Measurements from ENCODE around the gene HBS1L. TPM values are rescaled to one million over a fixed set of nuclear protein-coding genes. Genes with fewer than 3 reads are reported as not detected.

Gene HBS1L
- polyA plus RNA-seq, 1 of the 3 experiments (the other 2 are of a cell fraction): 19.0 TPM

- Histone ChIP-seq H3K4me2 (no peak overlapping the region), H3K36me3 (replicated peaks in 1 of 2; ENCODE audit: control insufficient read depth in 1 of 2, insufficient read depth in 2 of 2, low read length in 1 of 2) (no peaks in the 10 kb centered on the region), H2AFZ (ENCODE audit: low read depth) (no peak overlapping the region), H3K9ac (no peak overlapping the region), H3K9me3 (no peaks in the 10 kb centered on the region; the same call in 1 of the 2 replicates), H3K9me2 (no peaks in the 10 kb centered on the region), H3K79me2 (ENCODE audit: insufficient read depth) (no peaks in the 10 kb centered on the region), H3K4me1 (ENCODE audit: control insufficient read depth in 1 of 2, insufficient read depth in 2 of 2, low read depth in 1 of 2, low read length in 1 of 2) (no peaks in the 10 kb centered on the region), H3K4me3 (ENCODE audit: low read depth in 2 of 2, low read length in 1 of 2) (no peak overlapping the region), H4K20me1 (ENCODE audit: insufficient read depth) (no peaks in the 10 kb centered on the region), H3K27ac (ENCODE audit: low read depth in 2 of 2, low read length in 1 of 2) (no peak overlapping the region), H3K27me3 (ENCODE audit: insufficient read depth) (no peaks in the 10 kb centered on the region), H3F3A (replicated peaks; ENCODE audit: insufficient read depth) (peaks cover 5% of the 10 kb centered on the region)
- 85% methylated on average over 1 of the region's 1 CpG for WGBS (ENCODE audit: low lambda C conversion rate)
- DNase-seq: no peak
- TF ChIP-seq, protein P1, sequence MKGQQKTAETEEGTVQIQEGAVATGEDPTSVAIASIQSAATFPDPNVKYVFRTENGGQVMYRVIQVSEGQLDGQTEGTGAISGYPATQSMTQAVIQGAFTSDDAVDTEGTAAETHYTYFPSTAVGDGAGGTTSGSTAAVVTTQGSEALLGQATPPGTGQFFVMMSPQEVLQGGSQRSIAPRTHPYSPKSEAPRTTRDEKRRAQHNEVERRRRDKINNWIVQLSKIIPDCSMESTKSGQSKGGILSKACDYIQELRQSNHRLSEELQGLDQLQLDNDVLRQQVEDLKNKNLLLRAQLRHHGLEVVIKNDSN (IDR thresholded peaks at IDR 0.05; ENCODE audit: borderline replicate concordance, low read depth): no peak
- TF ChIP-seq RCOR1 (IDR thresholded peaks at IDR 0.05; ENCODE audit: low read length) (no peak), GABPA (IDR thresholded peaks at IDR 0.05; ENCODE audit: low read depth) (no peak)
- ChIA-PET CTCF (no interaction called here), POLR2A (no interaction called here)
Measured at GRCh38 chr6:135094403-135094821, 39.8 kb upstream of the HBS1L start.

GRCh38 chr6:135093578-135093977 lies 39.0 kb upstream of the HBS1L start:
- 61% methylated on average over 5 of the region's 5 CpGs for WGBS (ENCODE audit: low lambda C conversion rate)
- no peak overlapping the region for H3K27ac ChIP-seq (ENCODE audit: low read depth in 2 of 2, low read length in 1 of 2)
- H3K4me2 ChIP-seq: no peak overlapping the region
- ChIA-PET POLR2A (no interaction called here), CTCF (no interaction called here)
- no peaks in the 10 kb centered on the region for H4K20me1 ChIP-seq (ENCODE audit: insufficient read depth)
- H3K4me1 ChIP-seq (ENCODE audit: control insufficient read depth in 1 of 2, insufficient read depth in 2 of 2, low read depth in 1 of 2, low read length in 1 of 2): no peaks in the 10 kb centered on the region
- H3K9ac ChIP-seq: no peak overlapping the region
- peaks cover 5% of the 10 kb centered on the region for H3F3A ChIP-seq (replicated peaks; ENCODE audit: insufficient read depth)
- no peaks in the 10 kb centered on the region; the same call in 1 of the 2 replicates for H3K9me3 ChIP-seq
- H3K4me3 ChIP-seq (ENCODE audit: low read depth in 2 of 2, low read length in 1 of 2): no peak overlapping the region
- no peaks in the 10 kb centered on the region for H3K36me3 ChIP-seq (replicated peaks in 1 of 2; ENCODE audit: control insufficient read depth in 1 of 2, insufficient read depth in 2 of 2, low read length in 1 of 2)
- H2AFZ ChIP-seq (ENCODE audit: low read depth): no peak overlapping the region
- TF ChIP-seq TAF1 (IDR thresholded peaks at IDR 0.05; ENCODE audit: borderline replicate concordance, low read depth, low read length): no peak
- TF ChIP-seq MEF2A (IDR thresholded peaks at IDR 0.05; ENCODE audit: borderline replicate concordance, low read depth): no peak
- TF ChIP-seq EP300 (IDR thresholded peaks at IDR 0.05; ENCODE audit: borderline replicate concordance in 1 of 2, low read depth in 1 of 2, low read length in 1 of 2): no peak
- no peak for TF ChIP-seq NFIC (IDR thresholded peaks at IDR 0.05; ENCODE audit: borderline replicate concordance)
- TF ChIP-seq SIN3A (IDR thresholded peaks at IDR 0.05; ENCODE audit: borderline replicate concordance, low read depth, low read length): no peak
- no peak for TF ChIP-seq RXRA (IDR thresholded peaks at IDR 0.05; ENCODE audit: borderline replicate concordance, low read depth)
- TF ChIP-seq CTCF (IDR thresholded peaks at IDR 0.05): no peak
- TF ChIP-seq EZH2phosphoT487 (IDR thresholded peaks at IDR 0.05; ENCODE audit: borderline replicate concordance, low read depth): no peak
- TF ChIP-seq NRF1 (IDR thresholded peaks at IDR 0.05; ENCODE audit: low read depth, low read length): no peak
- no peak for TF ChIP-seq RFX5 (IDR thresholded peaks at IDR 0.05; ENCODE audit: low read length)
- no peak for TF ChIP-seq SMC3 (IDR thresholded peaks at IDR 0.05; ENCODE audit: low read depth, low read length)
- TF ChIP-seq, protein P2, sequence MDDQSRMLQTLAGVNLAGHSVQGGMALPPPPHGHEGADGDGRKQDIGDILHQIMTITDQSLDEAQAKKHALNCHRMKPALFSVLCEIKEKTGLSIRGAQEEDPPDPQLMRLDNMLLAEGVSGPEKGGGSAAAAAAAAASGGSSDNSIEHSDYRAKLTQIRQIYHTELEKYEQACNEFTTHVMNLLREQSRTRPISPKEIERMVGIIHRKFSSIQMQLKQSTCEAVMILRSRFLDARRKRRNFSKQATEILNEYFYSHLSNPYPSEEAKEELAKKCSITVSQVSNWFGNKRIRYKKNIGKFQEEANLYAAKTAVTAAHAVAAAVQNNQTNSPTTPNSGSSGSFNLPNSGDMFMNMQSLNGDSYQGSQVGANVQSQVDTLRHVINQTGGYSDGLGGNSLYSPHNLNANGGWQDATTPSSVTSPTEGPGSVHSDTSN (IDR thresholded peaks at IDR 0.05): no peak
- TF ChIP-seq JUND (IDR thresholded peaks at IDR 0.05): no peak
- TF ChIP-seq TEAD4 (IDR thresholded peaks at IDR 0.05; ENCODE audit: borderline replicate concordance, insufficient read depth): no peak
- no peak for TF ChIP-seq RCOR1 (IDR thresholded peaks at IDR 0.05; ENCODE audit: low read length)
- no peak for TF ChIP-seq YY1 (IDR thresholded peaks at IDR 0.05; ENCODE audit: low read depth)
- no peak for TF ChIP-seq POLR2AphosphoS5 (IDR thresholded peaks at IDR 0.05; ENCODE audit: low read depth, low read length)
- TF ChIP-seq, protein P1 (IDR thresholded peaks at IDR 0.05; ENCODE audit: borderline replicate concordance, low read depth): no peak
- no peak for TF ChIP-seq REST (IDR thresholded peaks at IDR 0.05; ENCODE audit: low read depth, low read length)
- TF ChIP-seq RAD21 (IDR thresholded peaks at IDR 0.05; ENCODE audit: low read length): no peak
- no peaks in the 10 kb centered on the region for H3K9me2 ChIP-seq
- H3K79me2 ChIP-seq (ENCODE audit: insufficient read depth): no peaks in the 10 kb centered on the region
- no peak for DNase-seq
- no peaks in the 10 kb centered on the region for H3K27me3 ChIP-seq (ENCODE audit: insufficient read depth)
